HT-29 (cell line): Measurements from ENCODE around the gene NDUFB11. TPM values are rescaled to one million over a fixed set of nuclear protein-coding genes. Genes with fewer than 3 reads are reported as not detected.

Experiments
- DNase-seq: peaks from one replicate; pipeline ENCODE4 v3.0.0-alpha.2; 2015; ENCODE audit warnings: low spot score
- total RNA-seq: library from RNA; depleted of rRNA; stranded (reverse); fragments of >200 nt; shearing (Covaris generic); gene quantifications from 2 replicates; pipeline ENCODE4 v1.2.3, GENCODE V29; 2014

NDUFB11 gene
- total RNA-seq, 1 experiment from 2014 or later, result 196 TPM

DNA sequence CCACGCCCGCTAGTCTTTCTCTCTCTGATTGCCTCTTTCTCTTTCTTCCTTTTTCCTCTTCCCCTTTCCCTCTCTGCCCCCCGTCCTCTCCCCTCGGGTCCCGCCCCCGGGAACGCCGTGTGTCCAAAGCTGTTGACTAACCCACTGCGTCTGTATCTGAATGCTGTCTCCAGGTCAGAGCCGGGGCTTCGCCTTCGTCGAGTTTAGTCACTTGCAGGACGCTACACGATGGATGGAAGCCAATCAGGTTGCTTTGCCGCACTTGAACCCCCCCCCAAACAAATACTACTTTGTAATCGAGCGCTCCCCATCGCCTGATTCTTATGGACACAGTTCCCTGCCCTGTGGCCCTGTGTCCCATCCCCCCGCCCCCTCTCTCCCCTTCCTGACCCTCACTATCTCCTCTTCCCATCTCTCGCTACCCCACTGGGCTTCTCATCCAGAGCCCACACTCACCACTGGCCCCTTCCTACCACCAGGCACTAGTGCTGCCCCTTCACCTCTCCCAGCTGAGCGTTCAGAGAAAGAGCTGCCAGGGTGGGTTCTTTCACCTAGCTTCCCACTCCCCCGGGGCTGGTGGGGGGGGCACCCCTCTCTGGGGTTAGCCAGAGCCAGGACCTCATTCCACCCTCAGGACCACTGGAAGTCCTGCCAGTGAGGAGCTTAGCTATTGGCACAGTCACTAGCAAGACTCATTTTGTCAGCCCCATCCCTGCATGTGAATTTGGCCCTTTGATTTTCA lies 30.5 kb upstream of the NDUFB11 start:
- no peak for DNase-seq

DNA sequence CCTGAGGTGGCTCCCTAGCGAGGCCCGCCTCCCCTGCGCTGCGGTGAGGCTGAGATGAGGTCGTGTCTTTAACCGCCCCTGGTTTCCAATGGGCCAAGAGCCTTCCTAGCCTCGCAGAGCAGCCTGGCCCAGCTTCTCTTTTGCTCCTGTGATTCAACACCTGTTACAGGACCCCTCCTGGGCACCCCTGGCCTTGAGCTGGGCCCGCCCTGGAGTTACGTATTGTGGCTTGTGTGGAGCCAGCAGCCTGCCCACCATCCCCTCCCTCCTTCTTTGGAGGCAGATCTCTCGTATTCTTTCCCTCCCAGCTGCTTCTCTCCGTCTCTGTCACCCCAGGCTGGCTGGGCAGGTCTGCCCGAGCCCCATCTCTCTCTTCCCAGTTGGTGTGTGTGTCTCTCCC lies 29.9 kb upstream of the NDUFB11 start:
- DNase-seq, result no peak

DNA sequence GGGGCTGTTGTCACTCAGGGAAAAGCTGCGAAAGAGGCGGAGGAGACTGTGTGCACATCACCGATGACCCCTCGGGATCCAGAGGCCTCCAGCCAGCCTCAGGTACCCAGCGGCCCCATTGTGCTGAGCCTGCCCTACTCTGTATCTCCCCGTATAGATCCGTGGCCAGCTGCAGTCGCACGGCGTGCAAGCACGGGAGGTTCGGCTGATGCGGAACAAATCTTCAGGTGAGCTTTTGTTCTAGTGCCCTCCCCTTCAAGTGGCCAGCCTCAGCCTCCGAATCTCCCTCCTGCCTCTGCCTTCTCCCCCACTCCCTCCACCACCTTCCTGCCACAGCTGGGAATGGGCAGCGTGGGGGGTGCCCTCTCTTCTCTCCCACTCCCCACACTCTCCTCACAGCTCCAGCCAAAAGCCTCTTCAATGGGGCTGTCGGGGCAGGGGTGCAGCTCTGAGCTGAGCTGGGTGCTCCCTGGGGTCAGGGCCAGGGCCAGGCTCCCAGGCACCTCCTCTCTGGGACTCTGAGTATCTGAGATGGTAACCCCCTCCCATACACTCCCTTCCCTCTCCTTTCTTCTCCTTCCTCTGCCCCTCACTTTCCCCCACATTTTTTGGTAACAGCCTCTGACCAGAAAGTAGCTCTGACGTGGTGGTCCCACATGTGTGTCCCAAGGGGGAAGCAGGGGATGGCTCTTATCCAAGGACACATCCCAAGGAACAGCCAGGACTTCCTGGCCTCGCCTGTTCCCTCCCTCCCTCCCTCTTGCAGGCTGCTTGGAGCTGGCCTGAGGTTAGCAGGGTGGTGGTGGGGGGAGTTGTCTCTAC lies 28.7 kb upstream of the NDUFB11 start:
- no peak for DNase-seq

DNA sequence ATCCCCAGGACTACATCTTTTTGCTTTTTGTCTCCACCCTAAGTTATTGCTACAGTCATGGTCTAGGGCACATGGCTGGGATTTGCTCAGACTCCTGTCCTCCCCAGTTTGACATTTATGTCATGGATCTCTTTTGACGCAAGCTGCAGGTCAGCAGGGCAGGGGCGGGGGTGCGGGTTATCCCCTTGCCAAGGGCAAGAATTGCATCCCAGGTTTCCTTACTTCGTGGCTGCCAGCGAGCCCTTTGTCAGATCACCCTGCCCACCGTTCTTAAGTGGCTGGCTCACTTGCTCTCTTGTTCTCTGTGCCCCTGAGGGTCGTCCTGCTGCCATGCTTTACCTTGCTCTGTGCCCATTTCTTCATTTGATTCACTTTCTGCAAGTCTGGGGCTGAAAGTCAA lies 28.0 kb upstream of the NDUFB11 start:
- DNase-seq, result no peak

DNA sequence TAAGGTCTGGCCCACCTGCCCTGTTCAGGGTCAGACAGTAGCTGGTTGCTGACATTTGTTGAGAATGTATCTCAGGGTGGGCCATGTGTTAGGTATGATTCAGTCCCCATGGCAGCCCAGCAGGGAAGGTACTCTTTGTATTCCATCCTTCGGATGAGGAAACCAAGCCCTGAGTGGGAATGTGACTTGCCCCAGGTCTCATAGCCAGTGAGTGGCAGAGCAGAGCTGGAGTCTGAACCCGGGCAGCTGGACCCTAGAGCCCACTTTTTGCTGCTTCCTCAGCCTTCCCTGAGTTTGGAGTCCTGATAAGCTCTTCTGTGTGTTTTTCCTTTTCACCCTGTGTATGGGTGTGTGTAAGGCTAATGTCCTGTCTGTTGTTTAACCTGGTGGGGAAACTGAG lies 27.5 kb upstream of the NDUFB11 start:
- DNase-seq, result no peak

DNA sequence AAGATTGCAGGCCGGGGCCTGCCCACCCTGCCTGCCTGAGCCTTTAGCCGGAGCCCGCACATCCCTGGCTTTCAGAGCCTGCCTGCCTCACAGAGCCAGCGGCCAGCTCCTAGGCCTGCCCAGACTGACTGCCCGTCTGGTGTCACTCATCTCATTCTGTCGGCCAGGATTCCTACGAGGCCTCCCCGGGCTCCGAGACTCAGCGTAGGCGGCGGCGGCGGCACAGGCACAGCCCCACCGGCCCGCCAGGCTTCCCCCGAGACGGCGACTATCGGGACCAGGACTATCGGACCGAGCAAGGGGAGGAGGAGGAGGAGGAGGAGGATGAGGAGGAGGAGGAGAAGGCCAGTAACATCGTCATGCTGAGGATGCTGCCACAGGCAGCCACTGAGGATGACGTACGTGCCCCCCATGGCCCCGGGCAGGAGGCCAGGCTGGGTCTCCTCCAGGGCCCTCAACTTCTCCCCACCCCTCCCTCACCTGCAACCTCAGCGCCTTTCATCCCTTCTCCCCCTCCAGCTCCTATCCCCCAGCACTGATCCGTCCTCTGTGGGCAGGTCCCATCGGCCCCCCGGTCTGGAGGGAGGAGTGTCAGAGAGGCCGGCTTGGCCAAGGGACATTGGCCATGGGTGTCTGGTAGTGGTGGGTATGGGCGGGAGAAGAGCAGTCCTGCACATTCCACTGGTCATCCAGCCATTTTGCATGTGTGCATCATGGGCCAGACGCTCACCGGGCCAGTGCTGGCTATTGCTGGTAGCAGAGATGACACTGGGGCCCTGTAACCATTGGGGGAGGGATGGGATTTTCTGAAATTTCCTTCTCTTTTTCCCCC lies 26.6 kb upstream of the NDUFB11 start:
- no peak for DNase-seq

DNA sequence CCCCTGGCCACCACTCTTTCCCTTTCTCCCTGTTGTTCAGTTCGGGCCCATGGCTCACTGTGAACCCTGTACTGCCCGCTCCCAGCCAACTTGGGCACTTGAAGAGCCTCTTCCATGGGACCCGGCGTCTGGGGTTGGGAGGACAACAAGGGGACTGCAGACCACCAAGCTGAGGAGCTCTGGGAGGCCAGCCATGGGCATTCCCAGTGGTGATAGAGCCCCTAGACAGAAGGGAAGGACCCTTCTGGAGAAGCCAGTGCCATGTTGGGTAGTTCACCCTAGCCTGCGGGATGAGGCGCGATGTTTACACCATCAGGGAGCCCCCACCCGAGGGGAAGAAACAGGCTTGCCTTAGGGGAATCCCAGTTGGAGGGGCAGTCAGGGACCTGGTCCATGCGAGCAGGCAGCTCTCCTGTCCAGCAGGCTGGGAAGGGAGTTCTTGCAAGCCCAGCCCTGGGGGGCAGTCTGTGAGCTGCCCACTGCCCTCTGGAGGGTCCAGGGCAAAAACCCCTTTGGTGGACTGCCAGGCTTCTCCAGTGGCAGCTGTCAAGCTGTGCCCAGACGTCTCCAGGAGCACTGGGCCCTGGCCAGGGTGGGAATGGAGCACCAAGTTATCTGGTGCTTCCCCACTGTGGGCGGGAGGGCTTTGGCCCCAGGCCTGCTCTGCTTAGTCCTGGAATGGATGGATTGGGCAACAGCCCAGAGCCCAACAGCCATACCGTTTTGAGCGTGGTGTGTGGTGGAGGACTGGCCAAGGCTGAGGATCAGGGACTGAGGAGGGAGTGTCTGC lies 25.4 kb upstream of the NDUFB11 start:
- DNase-seq, result no peak

DNA sequence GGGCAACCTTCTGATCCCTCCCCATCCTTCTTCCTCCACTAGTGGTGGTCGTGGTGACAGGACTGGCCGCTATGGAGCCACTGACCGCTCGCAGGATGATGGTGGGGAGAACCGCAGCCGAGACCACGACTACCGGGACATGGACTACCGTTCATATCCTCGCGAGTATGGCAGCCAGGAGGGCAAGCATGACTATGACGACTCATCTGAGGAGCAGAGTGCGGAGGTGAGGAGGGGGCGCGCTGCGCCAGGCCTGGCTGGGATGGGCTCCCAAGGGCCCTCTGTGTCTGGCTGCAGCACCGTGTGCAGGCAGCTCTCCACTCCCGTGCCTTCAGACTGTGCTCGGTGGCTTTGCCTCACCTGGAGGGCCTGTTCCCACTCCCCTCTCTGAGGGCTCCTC lies 24.8 kb upstream of the NDUFB11 start:
- DNase-seq, result no peak

DNA sequence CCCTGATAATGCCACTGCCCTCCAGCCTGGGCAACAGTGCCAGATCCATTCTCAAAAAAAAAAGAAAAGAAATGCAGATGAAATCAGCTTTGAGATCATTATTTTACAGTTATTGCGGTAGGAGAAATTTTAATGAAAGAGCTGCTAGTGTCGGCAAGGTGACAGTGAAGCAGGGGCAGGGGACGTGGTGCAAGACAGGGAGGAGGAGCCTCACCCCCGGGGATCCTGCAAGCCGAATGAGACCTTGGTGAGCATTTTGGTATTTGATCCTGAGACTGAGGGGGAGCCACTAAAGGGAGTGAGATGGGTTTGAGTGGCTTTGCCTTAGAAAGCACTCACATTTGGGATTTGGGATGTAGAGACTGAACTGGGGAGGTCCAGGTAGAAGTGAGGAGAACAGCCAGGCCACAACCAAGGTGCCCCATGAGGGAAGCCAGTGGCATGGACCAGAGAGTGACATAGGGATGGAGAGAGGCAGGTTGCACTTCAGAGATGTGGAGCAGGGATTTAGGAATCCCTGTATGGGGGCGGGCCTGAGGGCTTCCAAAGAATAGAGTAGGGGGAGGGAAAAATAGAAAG lies 24.1 kb upstream of the NDUFB11 start:
- DNase-seq, result no peak

DNA sequence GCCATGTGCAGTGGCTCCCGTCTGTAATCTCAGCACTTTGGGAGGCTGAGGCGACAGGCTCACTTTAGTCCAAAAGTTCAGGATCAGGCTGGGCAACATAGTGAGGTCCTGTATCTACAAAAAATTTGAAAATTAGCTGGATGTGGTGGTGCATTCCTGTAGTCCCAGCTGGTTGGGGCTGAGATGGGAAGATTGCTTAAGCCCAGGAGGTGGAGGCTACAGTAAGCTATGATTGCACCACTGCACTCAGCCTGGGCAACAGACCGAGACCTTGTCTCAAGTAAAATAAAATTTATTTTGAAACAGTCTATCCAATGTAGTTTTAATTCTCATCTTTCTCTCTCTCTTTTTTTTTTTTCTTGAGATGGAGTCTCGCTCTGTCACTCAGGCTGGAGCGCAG lies 21.6 kb upstream of the NDUFB11 start:
- DNase-seq, result no peak

DNA sequence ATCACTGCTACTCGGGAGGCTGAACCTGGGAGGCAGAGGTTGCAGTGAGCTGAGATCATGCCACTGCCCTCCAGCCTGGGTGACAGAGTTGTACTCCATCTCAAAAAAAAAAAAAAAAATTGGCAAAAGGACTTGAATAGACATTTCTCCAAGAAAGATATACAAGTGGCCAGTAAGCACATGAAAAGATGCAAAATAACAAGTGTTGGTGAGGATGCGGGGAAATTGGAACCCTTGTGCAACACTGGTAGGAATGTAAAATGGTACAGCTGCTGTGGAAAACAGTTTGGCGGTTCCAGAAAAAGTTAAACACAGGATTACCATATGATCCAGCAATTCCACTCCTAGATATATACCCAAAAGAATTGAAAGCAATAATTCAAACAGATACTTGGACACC lies 19.9 kb upstream of the NDUFB11 start:
- no peak for DNase-seq

DNA sequence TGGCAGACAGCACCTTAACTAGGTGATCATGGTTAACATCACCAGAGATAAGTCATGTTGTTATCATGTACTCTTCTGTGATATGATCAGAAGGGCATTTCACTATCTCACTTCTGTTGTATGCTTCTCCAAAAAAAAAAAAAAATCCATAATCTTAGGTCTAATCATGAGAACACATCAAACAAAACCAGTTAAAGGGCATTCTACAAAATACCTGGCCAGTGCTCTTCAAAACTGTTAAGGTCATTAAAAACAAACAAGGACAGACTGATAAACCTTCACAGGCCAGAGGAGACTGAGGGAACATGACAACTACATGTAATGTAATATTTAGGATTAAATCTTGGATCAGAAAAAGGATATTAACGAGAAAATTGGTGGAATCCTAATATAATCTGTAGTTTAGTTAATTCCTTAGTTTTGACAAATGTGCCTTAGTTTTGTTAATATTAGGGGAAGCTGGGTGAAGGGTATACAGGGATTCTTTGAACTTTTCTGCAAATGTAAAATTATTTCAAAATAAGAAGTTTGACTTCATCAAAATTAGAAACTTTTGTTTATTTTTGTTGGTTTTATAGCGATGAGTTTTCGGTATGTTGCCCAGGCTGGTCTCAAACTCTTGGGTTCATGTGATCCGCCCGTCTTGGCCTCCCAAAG lies 18.6 kb upstream of the NDUFB11 start:
- no peak for DNase-seq

DNA sequence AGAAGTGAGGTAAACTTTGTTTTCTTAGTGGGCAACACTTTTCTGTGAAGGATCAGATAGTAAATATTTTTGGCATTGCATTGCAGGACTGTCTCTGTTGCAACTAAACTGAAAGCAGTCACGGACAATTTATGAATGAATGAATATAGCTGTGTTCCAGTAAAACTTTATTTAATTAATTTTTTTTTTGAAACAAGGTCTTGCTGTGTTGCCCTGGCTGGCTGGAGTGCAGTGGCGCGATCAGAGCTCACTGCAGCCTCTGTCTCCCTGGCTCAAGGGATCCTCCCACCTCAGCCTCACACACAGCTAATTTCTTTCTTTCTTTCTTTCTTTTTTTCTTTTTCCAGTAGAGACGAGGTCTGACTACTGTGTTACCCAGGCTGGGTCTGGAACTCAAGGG lies 16.3 kb upstream of the NDUFB11 start:
- no peak for DNase-seq

DNA sequence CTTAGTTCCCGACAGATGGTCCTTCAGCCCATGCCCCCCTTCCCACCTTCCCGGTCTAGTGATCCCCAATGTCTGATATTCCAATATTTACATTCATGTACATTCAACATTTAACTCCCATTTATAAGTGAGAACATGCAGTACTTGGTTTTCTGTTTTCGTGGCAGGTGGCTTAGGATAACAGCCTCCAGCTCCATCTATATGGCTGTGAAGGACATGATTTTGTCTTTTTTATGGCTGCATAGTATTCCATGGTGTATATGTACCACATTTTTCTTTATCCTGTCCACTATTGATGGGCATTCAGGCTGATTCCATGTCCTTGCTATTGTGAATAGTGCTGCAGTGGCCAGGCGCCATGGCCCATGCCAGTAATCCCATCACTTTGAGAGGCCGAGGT lies 14.3 kb upstream of the NDUFB11 start:
- DNase-seq, result no peak

DNA sequence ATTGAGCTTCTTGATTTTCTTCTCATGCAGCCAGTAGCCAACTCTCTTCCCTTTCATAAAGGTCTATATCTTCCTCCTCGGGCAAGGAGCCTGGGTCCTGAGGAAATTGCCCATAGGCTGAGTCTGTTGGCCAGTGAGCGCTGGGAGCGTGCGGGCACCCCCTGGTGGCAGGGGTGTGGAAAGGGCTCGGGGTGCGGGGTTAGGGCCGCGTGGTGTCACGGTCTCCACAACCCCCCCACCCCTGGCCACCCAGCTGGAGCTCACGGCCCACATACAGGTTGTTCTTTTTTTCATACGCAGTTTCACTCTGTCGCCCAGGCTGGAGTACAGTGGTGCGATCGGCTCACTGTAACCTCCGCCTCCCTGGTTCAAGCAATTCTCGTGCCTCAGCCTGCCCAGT lies 13.6 kb upstream of the NDUFB11 start:
- DNase-seq, result no peak

DNA sequence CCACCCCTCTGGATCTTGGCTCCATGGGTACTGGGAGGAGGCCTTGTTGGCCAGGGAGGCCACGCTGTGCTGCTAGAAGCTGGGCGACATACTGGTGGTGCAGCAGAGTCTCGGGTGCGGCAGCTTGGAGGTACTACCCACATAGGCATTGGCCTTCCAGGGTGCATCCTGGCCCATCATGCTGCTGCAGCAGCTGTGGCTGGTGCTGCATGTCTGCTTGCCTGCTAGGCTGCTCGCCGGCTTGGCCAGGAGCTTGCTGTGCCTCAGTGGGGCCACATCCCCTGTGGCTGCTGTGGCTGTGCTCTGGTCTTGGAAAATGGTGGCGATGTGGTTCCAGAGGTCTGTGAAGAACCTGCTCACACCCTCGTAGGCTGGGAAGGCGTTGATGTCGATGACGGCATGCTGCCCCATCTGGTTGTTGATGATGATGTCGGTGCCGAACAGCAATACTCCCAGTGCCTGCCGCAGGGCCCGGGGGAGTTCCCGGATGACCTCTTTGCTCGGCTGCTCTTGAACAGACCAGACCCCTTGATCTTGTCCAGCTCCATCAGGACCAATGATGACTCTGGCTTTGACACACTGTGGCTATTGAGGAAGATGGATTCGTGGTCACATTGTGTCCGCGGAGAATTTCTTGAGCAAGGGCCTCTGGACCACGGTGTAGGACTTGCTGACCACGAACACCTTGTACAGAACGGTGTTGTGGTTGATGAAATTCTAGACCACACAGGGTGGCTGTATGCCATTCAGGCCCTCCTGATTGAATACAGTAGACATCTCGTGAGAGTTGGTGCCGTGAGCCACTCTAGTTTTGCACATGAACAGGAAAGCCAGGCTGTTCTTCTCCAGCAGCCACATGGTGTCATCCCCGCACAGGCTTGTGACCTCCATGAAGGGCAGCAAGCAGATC lies 12.4 kb upstream of the NDUFB11 start:
- no peak for DNase-seq

DNA sequence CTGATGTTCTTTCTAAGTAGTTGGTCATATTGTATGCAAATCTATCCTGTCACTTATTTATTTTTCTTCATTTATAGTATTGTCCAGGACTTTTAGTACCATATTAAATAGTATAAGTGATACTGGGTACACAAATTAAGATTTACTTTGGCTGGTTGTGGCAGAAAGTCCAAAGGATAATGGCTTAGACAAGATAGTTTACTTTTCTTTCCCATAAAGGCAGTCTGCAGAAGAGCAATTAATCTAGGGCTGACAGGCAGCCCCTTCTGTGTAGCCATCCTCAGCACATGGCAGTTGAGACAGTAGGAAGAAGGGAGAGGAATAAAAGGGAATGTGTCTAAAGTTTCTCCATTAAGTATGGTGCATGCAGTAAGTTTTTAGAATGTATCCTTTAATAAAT lies 6.9 kb upstream of the NDUFB11 start:
- DNase-seq, result no peak

DNA sequence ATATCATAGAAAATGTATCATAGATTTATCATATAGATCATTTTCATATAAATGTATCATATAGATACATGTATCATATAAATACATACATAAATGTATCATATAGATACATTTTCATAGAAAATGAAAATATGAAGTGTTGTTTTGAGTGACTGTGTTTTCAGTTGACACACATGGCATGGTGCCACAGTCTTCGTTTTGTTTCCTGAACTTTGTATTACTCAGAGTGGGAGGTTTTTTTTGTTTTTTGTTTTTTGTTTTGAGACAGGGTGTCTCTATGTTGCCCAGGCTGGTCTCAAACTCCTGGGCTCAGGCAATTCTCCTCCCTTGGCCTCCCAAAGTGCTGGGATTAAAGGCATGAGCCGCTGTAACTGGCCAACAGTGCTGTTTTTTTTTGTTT lies 4.4 kb upstream of the NDUFB11 start:
- DNase-seq, result no peak
